GM19025 (cell line): ENCODE results near the gene SORCS3.

ENCODE experiments used
- ATAC-seq: cut with Tn5 transposase; IDR thresholded peaks from one replicate; pipeline ENCODE4 v1.9.1; 2021; ENCODE audit warnings: mild to moderate bottlenecking, low read depth, moderate library complexity; ENCODE audit not compliant: unreplicated experiment

Gene SORCS3

DNA sequence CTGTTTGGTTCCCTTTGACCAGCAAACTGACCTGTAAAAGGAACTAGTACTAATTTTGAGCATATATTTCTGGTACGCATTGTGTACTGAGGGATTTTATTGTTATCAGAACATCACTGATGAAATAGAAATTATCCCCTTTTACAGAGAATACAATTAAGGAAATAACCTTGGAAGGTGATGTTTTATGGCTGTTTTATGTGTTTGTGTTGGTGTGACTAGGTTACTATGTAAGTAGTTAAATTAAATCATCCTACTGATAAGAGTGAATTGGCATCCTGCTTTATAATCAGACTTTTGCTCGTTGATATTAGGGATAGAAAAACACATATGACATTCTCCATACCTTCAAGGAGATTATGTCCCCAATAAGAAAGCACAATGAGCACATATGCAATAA lies 596.6 kb downstream of the SORCS3 start:
- ATAC-seq: no peak

DNA sequence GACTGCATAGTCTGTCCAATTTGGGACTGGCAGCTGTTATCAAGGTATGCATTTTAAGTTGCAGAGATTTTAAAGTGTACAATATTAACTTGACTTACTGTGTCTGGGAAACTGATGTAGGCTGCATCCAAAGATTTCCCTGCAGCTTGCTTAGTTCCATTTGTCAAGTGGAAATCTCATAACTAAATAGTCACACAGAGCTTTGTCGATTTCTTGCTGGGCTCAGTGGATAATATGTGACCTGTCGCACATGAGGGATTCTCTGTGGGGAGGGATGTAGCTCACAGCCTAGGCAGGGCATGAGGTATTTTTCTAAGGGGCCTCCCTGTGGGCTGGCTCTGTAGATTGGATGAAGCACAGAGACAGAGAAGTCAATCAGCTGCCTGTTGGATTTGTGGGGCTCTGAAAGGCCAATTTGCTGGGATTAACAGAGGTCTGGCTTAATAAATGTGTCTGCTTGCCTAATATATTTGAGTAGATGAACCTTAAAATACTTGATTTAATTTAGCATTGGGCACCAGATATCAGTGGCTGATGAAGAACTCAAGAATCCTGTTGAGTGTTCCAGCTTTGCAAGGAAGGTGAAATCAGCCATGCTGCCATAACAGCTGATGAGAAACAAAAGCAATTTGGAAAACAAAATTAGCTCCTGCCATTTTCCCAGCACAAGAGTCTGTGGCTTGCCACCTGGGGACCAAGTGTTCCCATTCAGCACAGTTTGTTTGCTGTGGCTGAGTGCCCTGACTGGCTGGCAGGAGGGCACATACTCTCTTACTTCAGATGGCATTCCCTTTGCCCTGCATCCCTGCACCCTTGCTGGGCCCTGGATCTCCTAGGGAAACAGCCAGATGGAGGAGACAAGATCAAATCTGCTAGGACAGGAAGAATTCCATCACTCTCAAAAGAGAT lies 598.5 kb downstream of the SORCS3 start:
- no peak for ATAC-seq

DNA sequence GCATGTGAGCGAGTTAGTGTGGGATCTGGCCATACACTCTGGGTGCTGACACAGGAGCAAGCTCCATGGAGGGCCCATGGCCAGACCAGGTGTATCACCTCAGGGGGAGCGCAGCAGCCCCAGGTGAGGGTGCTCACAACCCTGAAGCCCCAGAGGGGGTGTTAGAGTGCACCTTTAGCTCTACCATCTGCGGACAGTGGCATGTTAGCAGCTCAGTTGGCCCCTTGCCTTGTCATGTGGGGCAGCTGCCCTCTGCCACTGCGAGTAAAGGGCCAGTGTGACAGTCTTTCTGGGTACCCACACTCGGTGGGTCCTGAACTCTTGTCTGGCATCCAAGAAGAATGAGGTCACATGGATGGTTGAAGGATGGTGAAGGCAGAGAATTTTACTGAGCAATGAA lies 600.2 kb downstream of the SORCS3 start:
- ATAC-seq: no peak

DNA sequence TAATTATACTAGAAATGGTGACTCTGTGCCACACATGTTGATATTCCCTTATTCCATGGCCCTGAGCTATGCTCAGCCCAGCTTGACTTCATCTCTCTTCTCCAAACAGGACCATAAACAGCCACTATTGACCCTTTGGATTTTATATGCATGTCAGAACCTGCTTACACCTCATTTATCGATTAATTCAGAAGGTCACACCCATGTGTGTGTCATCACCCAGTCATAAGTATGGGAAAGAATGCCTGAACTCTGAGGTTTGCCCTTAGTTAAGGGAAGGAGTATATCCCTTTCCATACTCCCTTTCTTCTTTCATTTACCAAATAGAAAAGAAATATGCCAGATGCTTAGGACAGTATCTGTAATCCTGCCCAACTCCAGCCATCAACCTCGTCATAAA lies 602.3 kb downstream of the SORCS3 start:
- no peak for ATAC-seq

DNA sequence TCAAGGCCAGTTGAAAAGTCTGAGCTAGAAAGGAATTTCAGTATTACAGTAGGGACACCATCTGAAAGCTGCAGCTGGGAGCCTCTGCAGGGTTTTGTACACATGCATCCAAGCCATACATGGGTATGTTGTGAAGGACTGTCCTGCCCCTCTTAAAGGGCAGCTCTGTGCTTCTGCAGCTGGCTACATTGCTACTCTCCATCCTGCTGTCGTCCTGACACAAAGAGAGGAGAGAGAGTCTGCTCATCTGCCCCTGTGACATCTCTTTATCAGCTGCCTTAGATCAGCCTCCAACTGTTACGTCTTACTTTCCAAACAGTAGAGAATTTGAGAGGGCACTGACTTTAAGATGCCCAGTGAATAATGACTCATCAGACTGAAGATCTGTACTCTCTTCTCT lies 602.7 kb downstream of the SORCS3 start:
- no peak for ATAC-seq

DNA sequence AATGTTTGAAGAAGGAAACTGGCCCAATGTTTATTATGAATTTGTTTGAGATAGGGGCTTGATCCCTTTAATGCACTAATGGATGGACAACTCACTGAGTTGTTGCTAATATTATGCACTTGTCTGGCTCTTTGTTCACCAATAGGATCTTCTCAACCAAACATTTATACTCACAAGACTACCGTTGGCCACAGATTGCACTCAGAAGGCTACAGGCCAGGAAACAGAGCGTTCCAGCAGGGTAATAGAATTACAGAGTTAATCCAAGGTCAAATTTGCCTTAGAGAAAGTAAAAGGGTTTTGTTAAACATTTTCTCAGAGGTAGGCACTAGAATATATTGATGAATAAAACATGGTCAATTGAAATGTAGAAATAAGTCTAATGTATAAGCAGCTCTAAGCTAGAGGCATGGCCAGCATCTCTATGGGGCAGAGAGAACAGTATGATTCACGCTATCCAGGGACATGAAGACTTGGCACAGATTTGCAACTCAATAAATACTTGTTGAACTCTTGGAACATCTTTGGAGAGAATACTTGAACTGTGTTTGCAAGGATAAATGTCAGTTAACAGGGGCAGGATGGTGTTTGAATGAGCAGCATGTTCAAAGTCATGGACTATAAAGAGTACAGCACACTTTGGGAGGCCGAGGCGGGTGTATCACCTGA lies 606.9 kb downstream of the SORCS3 start:
- no peak for ATAC-seq

DNA sequence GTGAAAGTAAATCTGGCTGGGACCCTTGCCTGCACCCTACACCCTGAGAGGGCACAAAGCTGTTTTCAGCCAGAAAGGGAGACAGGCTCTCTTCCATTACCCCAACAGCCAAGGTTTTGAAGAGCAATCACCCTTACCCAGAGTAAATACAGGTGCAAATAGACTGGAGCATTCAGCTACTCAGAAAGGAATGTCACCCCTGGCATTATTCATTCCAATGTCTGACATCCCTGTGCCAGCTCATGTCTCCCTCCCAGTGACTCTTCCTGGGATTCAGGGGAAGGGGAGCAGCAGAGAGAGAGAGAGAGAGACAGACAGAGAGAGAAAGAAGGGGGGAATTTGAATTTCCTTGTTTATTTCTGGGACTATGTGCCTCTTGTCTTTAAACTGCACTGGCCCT lies 611.8 kb downstream of the SORCS3 start:
- ATAC-seq: no peak

DNA sequence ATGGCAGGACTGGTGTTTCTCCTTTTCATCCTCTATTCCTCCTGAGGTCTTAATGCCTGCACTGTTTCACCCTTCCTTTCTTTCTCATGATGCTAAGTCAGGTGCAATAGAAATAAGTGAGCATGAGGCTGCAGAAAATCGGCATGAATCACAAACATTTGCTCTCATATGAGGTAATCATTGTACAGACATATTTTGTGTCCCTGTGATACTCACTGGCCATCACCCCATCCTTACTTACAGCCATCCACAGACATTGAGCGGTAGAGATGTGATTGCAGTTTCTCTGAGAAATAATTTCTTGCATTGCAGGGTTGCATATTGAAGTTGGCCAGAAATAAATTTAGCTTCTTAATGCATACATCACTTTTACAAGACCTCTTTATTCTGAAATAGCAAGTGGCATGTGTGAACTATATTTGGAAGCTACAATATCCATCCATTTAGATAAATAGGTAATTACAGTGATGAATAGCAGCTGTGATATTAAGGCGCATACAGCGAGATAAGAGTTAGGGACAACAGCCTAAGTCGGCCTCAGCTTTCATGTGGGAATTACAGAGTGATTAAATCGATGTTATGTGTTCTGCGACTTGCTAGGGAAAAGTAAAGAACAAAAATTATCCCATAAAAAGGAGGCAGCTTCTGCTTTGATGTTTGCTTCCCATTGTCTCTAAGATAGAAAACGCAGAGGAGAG lies 612.6 kb downstream of the SORCS3 start:
- ATAC-seq: no peak

DNA sequence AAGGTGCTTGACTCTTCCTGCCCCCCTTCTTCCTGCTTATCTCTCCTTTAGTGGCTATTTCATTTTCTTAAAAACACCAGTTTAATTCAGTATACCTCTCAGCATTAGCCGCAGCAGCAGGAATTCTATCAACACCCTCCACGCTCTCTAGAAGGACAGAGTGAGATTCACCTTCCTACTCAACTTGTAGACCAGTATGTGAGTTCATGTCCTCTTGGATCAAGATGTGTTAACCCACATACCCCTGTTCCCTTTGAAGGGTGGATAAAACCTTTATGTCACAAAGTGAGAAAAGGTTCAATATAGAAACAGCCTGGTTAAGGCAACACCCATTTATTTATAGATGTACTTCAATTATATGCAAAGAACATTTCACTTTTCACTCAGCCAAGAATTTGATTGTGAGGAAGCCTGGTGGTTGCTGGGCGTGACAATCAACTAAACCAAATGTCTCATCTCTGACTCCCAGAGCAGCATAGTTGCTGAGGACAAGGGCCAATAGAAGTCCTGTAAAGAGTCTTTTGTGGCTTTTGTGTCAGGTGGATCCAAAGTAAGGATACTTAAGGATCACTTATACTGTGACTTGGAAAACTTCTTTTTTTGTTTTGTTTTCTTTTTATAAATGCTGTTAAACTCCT lies 617.1 kb downstream of the SORCS3 start:
- ATAC-seq: no peak

DNA sequence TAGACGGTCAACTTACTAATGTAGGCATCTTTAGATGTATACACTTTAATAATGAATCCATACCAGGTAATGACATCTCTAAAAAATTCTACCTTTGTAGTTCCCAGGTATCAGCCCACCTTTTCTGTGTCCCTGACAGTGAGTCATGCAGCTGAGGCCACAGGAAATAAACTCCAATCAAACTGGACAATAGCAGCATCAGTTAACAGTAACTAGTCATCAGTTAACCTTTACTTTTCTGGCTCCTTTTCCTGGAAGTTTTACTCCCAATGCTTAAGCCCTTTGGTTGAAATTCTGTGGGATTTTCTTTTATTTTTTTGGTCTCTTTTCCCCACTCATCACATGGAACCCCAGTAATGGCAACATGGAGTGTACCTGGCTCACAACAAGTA lies 617.6 kb downstream of the SORCS3 start:
- ATAC-seq: no peak

DNA sequence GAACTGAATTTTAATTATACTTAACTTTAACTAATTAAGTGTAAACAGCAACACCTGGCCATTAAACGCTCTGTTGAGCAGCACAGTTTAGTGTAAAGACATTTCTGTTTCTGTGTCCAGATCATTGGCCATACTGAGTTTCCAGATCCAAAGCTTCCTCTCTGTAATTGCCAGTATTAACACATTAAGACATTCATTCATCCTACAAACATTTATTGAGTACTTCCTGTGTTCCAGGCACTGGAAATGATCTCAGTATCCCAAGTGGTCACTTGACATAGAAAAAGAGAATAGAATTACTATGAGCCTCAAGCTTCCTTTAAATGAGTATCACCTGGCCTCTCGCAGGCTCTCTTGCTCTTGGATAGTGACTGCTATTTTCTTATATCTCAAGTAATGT lies 618.1 kb downstream of the SORCS3 start:
- ATAC-seq: no peak

DNA sequence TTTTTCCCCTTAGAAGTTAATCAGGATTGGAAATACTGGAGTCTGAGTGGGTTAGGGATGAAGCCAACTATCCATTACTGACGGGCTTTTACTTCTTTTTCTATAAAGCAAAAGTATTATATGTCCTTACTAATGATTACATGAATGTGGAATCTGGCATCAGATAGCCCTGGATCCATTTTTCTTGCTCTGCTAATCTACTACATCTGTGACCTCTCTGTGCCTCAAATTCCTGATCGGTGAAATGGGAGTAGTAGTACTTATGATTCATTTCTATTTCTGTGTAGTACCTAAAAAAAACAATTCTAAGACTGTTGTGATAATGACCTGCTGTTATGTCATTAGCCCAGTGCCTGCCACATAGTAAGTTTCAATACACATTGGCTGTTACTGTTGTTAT lies 621.6 kb downstream of the SORCS3 start:
- no peak for ATAC-seq

DNA sequence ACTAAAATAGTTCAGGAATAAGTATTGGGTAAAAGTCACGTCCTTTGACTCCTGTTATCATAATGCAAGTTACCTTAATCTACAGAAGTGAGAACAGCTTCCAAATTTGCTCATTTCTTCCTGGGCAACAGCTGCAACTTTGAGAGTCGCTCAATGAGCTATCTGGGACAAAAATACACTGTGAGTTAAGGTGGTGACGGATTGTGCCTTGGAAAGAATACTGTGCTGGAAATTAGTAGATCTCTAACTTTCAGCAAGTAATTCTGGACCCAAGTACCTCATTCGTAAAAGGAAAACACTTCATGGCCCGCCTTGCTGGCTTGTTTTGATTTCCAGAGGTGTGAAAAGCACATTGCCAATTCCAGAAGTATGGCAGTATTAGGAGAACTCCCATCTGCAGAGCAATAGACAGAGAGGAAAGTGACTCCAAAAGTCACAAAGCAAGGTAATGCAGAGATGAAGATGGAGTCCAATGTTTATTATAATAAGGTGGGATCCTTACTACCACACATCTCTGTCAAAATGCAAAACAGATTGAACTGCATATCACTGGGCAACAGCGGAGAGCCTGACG lies 626.0 kb downstream of the SORCS3 start:
- no peak for ATAC-seq

DNA sequence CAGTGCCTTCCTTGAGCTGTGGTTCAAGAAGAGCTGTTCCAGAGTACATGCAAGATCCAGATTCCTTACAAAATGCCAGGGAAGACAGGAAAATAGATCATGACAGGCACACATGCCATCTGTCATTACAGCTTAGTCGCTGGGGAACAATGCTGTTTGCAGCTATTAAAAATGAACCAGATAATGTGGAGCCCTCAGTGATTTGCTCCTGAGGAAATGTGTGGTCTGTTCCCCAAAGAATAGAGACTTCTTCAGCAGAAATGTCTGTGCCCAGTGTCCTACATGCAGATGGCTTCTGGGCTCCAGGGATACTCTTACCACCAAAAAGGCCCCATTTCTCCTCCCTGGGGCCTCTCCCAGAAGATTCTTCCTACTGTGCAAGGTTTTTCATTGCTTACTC lies 627.9 kb downstream of the SORCS3 start:
- ATAC-seq: no peak

DNA sequence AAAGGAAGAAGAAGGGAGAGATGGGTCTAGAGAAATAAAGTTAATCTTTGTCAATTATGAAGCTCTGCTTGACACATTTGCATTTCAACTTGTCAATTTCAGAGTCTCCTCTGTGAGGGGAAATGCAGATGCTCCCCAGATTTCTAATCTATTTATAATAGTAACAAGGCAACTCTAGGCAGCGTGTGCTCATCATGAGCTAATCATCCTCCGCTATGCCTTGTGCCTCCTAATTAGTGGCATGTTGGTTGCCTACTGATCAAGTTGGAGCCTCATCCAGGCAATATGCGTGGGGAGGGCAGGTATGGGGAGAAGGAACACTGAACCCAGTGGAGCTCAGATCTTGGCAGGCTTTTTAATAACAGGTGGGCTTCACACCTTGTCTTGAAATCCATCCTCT lies 628.6 kb downstream of the SORCS3 start:
- no peak for ATAC-seq

DNA sequence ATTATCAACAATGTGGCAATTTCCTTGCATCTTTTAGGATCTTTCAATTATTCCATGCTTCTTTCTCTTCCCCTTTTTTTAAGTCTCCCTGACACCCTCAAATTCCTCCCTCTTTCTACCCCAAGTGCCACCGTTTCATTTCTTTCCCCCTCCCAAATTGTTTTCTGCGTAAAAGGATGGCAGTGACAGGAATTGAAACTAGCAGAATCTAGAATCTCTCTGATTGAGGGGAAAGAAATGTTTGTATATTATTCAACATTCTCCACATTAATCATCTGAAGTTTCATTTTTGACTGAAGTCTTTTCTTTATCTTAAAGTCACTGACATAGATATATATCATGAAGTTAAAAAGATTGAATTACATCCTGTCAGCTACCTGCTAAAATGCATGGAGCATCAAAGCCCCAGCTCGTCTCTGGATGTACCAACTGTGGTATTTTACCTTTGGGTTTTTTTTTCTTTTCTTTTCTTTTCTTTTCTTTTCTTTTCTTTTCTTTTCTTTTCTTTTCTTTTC lies 633.5 kb downstream of the SORCS3 start:
- ATAC-seq: no peak

DNA sequence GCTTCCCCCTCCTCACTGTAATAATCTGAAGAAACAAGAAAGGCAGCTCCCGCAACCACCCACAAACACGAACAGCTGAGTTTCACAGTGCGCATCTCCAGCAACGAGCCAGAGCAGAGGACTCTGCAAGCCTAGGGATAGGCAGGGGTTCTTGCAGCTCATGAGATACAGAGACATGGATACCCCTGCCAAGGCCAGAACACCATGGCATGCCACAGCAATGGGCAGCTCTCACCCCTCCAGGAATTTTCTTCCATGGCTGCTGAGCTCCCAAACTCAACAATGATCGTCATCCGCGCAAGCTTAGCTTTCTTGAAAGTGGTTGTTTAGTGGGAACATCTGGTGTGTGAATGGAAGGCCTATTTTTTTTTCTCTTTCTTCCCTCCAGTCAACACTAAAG lies 637.3 kb downstream of the SORCS3 start:
- no peak for ATAC-seq

DNA sequence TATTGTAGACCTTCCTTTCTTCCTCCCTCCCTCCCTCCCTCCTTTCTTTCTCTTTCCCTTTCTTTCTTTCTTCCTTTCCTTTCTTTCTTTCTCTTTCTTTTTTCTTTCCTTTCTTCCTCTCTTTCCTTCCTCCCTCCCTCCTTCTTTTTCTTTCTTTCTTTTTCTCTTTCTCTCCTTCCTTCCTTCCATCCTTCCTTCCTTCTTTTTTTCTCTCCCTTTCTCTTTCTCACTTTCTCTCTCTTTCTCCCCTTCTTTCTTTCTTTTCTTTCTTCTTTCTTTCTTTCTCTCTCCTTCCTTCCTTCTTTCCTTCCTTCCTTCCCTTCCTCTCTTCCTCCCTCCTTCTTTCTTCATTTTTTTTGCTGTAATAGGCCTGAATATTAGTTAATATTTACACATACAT lies 638.0 kb downstream of the SORCS3 start:
- ATAC-seq: no peak

DNA sequence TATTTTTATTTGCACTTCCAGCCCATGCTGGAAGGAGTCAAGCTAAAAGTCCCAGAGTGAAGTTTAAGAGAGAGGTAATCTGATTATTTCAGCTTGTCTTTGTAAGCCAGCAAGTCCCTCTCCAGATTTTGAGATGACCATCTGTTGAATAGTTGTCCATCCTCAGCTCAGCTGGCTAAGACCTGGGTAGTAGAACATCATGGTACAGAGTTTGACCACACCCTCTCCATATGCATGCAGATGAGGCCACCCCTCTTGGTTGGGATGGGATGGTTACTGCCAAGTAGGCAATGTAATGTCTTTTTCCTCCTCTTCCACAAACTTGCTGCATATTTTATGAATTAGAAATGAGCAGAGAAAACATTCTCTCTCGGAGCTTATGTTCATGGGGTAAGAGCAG lies 639.8 kb downstream of the SORCS3 start:
- no peak for ATAC-seq

DNA sequence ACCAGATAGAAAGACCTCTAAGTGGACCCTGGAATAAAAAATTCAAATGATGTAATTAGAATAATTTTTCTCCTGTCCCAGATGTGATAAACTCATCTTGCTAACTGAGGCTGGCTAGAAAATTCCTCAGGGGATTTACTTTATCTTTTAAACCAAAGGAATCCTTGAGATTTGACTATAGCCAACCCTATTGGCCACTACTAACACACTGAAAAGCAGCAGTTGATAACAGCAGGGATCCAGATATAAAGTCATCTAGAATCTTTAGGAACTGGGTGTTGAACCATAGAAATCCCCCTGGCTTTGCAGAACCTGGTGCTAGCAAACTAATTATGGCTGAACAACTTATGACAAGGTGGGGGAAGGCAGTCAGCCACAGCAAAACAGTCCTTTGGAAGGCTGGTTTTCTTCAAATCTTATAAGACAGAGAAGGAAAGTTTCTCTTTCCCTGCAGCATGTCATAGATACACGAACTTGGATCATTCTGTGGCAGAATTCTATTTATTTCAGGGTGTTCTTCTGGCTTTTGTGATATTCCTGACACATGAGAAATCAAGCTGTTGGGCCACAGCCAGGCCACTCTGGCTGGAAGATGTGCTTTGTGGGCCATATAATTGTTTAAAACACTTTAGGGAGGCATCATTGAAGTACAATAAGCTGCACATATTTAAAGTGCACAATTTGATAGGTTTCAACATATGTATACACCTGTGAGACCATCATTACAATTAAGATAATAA lies 643.6 kb downstream of the SORCS3 start:
- no peak for ATAC-seq
